Mononuclear cell (primary cell): Measurements from ENCODE around the gene SOWAHB. TPM values are rescaled to one million over a fixed set of nuclear protein-coding genes. Genes with fewer than 3 reads are reported as not detected.

Source experiments
- H3K27me3 ChIP-seq: 2 replicates; pipeline ENCODE4 v1.6.0; 2011; ENCODE audit warnings: low read length, control low read depth; ENCODE audit not compliant: insufficient read depth
- H3K4me1 ChIP-seq: 2 replicates; pipeline ENCODE4 v1.5.1; 2011; ENCODE audit warnings: mild to moderate bottlenecking, low read length, control low read depth; ENCODE audit not compliant: insufficient read depth
- H3K4me3 ChIP-seq: 2 replicates; pipeline ENCODE4 v1.5.1; 2011; ENCODE audit warnings: mild to moderate bottlenecking, low read length, moderate library complexity
- H3K9me3 ChIP-seq: 2 replicates; pipeline ENCODE4 v1.5.1; 2011; ENCODE audit warnings: low read depth, mild to moderate bottlenecking, control low read depth, low read length
- total RNA-seq: library from RNA; depleted of rRNA; stranded (reverse); fragments of >200 nt; gene quantifications from one replicate; pipeline ENCODE4 v1.2.3, GENCODE V29; 2012

Gene SOWAHB, protein sequence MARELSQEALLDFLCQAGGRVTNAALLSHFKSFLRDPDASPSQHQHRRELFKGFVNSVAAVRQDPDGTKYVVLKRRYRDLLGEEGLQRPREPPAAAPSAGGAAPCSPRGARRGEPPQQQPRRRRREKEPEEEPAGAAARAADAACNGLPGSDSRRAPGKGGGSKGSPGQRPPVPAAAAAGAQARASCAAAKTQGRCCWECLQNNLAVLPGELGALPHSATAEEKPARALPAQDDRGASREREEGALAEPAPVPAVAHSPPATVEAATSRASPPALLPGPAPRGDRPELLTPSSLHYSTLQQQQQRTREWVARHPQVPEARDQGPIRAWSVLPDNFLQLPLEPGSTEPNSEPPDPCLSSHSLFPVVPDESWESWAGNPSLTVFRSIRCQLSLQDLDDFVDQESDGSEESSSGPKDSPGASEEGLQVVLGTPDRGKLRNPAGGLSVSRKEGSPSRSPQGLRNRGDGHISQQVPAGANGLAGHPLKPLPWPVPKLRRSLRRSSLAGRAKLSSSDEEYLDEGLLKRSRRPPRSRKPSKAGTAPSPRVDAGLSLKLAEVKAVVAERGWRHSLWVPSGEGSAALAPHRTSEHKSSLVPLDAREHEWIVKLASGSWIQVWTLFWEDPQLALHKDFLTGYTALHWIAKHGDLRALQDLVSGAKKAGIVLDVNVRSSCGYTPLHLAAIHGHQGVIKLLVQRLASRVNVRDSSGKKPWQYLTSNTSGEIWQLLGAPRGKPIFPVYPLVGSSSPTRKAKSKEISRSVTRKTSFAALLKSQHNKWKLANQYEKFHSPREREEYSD
- not detected for total RNA-seq

- H3K27me3 ChIP-seq, result peaks cover 70% of the 10 kb centered on the region
- H3K4me1 ChIP-seq, result peaks cover 13% of the 10 kb centered on the region
- H3K4me3 ChIP-seq, result peak within 1 kb of the TSS; percentile 19
- no peaks in the 10 kb centered on the region for H3K9me3 ChIP-seq
Observed at GRCh38 chr4:76897536-76898384, at the start of gene SOWAHB. Gene SOWAHB (minus strand): TSS chr4:76898144. CDS start chr4:76897849, 295 bp downstream.

DNA sequence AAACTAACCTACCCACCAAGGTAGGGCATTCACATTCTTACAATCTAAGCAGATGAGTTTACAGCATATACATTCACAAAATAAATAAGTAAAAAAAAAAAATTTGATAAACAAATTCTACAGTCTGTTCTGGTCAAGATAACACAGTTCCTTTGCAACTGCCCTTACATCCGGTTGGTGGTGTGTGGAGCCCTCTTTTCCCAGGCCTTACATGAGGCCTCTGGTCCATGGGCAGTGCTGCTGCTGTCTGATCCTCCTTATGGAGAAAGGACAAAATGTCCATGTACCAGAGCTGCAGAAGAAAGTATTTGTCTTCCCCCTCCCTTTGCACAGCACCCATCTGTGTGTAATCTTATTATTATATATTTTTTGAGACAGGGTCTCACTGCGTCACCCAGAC is 49.4 kb upstream of the SOWAHB start:
- H3K9me3 ChIP-seq, result no peaks in the 10 kb centered on the region
- H3K4me3 ChIP-seq, result no peak overlapping the region
- peaks cover 22% of the 10 kb centered on the region for H3K4me1 ChIP-seq
- H3K27me3 ChIP-seq, result no peaks in the 10 kb centered on the region

DNA sequence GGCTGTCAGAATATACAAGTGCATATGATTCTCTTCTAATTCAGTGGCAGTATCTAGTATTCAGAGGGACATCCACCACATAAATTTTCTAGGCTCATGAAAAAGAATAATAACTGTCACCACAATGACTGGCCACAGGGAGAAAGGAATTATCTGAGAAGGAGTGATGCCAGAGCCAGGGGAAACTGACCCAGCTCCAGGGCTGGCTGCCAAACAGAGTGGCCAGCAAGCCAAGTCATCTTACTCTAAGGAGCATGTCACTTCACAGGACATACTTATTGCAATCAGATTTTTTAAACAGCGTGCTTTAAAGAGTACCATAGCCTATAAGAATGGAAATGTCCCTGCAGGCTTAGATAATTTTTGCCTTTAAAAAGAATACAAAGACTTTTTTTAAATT is 45.8 kb upstream of the SOWAHB start:
- Histone ChIP-seq H3K4me1 (peaks cover 8% of the 10 kb centered on the region), H3K9me3 (no peaks in the 10 kb centered on the region)

GRCh38 chr4:76943129-76943620 is 45.2 kb upstream of the SOWAHB start:
- peaks cover 2% of the 10 kb centered on the region for H3K4me1 ChIP-seq
- H3K27me3 ChIP-seq, result no peaks in the 10 kb centered on the region
- no peaks in the 10 kb centered on the region for H3K9me3 ChIP-seq
- H3K4me3 ChIP-seq, result no peak overlapping the region

More for the DNA sequence above, 45.8 kb upstream of the SOWAHB start:
- Histone ChIP-seq H3K27me3 (no peaks in the 10 kb centered on the region), H3K4me3 (no peak overlapping the region)

DNA sequence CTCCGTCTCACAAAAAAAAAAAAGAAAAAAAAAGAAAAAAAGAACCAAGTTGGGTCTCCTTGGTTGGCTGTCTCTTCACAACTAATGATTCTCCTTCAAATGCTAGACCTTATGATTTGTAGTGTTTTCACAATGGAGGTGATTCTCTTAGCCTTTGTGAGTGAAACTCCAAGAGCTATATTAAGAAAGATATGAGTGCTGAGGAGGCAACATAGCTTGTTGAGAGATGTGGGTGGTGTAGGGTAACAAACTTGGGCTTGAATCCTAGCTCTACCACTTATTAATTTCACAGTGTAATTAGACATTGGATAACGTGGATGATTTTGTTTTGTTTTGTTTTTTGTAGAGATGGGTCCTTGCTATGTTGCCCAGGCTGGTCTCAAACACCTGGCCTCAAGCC is 41.2 kb upstream of the SOWAHB start:
- H3K27me3 ChIP-seq, result no peaks in the 10 kb centered on the region
- H3K4me1 ChIP-seq, result no peaks in the 10 kb centered on the region
- H3K9me3 ChIP-seq, result no peaks in the 10 kb centered on the region
- no peak overlapping the region for H3K4me3 ChIP-seq

DNA sequence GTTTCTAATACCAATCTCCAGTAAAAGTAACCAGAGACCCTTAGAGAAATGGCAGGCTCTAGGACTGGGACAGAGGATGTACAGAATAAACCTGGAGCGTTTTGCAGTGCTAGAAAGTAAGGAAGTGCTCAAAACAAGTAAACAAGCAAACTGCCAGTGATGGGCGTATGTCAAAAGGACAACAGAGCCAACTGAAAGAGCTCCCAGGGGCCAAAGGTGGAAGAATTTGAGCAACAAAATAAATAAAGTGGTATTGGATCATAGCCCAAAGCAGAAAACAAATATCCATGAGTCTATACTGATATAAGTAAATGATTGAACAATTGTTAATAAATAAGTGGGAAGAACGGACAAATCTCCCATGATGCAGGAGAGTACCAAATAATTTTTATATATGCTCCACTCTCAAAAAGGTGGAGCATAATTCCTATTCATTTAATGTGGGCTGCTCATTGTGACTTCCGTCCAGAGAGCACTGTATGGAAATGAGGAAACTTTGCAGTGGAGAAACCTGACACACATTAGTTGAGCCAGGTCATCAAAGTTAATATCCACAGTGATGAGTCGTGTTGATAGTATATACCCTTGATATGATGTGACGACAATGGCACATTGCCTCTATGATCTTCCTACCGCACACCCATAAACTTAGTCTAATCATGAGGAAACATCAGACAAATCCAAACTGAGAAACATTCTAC is 33.8 kb upstream of the SOWAHB start:
- Histone ChIP-seq H3K9me3 (no peaks in the 10 kb centered on the region), H3K27me3 (no peaks in the 10 kb centered on the region), H3K4me1 (no peaks in the 10 kb centered on the region), H3K4me3 (no peak overlapping the region)

DNA sequence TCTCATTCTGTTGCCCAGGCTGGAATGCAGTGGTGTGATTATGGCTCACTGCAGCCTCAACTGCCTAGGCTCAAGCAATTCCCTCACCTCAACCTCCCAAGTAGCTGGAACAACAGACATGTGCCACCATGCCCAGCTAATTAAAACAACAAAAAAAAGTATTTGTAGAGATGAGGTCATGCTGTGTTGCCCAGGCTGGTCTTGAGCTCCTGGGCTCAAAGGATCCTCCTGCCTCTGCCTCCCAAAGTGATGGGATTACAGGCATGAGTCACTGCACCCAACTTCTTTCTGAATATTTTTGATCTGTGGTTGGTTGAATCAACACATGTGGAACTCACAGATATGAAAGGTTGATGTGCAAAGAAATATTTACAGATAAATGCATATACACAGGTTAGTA is 33.1 kb upstream of the SOWAHB start:
- Histone ChIP-seq H3K9me3 (no peaks in the 10 kb centered on the region), H3K4me3 (no peak overlapping the region), H3K27me3 (no peaks in the 10 kb centered on the region)

GRCh38 chr4:76930685-76931084 is 32.7 kb upstream of the SOWAHB start:
- no peaks in the 10 kb centered on the region for H3K27me3 ChIP-seq
- no peaks in the 10 kb centered on the region for H3K9me3 ChIP-seq
- H3K4me1 ChIP-seq, result no peaks in the 10 kb centered on the region
- no peak overlapping the region for H3K4me3 ChIP-seq

More for the DNA sequence above, 33.1 kb upstream of the SOWAHB start:
- H3K4me1 ChIP-seq, result no peaks in the 10 kb centered on the region

DNA sequence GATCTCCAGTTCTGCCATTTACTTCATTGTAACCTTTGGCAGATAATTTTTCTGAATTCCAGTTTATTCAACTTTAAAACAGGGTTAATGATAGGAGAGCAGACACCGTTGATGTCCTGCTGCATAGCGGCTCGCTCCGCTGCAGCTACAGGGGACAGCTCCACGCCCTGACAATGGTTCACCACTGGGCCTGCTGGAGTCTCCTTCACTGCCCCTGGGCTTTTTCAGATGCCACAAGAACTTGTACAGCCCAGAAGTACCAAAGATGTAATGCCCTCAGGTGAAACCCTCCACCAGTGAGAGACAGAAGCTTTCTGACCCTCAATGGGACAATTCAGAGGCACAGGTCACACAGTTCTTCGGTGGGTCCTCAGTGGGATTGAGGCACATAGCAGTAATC is 28.9 kb upstream of the SOWAHB start:
- H3K27me3 ChIP-seq, result no peaks in the 10 kb centered on the region
- H3K4me1 ChIP-seq, result no peaks in the 10 kb centered on the region
- no peak overlapping the region for H3K4me3 ChIP-seq
- no peaks in the 10 kb centered on the region for H3K9me3 ChIP-seq

DNA sequence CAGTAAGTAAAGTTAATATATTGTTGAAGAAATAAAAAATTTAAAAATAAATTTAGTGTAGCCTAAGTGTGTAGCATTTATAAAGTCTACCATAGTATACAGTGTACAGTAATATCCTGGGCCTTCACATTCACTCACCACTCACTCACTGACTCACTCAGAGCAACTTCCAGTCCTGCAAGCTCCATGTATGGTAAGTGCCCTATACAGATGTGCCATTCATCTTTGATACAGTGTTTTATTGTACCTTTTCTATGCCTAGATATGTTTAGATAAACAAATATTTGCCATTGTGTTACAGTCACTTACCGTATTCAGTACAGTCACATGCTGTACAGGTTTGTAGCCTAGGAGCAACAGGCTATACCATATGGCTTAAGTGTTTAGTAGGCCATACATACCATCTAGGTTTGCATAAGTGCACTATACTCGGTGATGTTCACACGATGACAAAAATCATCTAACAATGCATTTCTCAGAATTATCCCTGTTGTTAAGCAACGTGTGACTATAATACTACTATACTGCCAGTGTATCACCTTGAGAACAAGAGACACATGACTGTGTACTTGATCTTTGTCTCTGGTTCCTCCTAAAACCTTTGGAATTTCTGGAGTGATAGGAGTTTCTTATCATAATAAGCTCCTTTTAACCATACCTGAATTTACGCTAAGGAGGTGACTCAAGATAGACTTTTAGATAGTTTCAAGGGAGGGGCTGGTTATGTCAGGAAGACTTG is 25.8 kb upstream of the SOWAHB start:
- Histone ChIP-seq H3K4me1 (no peaks in the 10 kb centered on the region), H3K4me3 (no peak overlapping the region), H3K9me3 (no peaks in the 10 kb centered on the region), H3K27me3 (no peaks in the 10 kb centered on the region)

GRCh38 chr4:76920715-76921114 is 22.8 kb upstream of the SOWAHB start:
- no peaks in the 10 kb centered on the region for H3K9me3 ChIP-seq
- H3K27me3 ChIP-seq, result no peaks in the 10 kb centered on the region
- no peak overlapping the region for H3K4me3 ChIP-seq
- H3K4me1 ChIP-seq, result no peaks in the 10 kb centered on the region

DNA sequence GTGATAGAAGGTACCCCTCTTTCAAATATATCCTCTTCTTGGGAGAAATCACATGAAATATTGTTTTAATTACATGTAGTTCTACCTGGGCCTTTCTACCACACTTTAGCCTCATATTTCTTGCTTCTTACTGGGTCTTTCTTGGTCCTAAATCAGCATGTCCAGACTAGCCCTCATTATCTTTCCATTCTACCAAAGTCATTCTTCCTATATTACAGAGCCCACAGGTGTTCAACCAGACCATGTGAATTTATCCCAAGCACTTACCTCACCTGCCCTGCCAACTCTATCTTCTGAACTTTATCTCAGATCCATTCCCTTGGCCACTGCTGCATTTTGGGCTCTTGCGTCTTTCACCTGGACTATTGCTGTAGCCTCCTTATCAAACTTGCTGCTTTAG is 11.8 kb upstream of the SOWAHB start:
- H3K9me3 ChIP-seq, result no peaks in the 10 kb centered on the region
- peaks cover 3% of the 10 kb centered on the region for H3K27me3 ChIP-seq
- no peaks in the 10 kb centered on the region for H3K4me1 ChIP-seq
- no peak overlapping the region for H3K4me3 ChIP-seq

GRCh38 chr4:76905521-76905920 is 7.6 kb upstream of the SOWAHB start:
- Histone ChIP-seq H3K4me3 (no peak overlapping the region), H3K27me3 (peaks cover 9% of the 10 kb centered on the region), H3K4me1 (no peaks in the 10 kb centered on the region), H3K9me3 (no peaks in the 10 kb centered on the region)
